ENCODE results near the gene LMTK2.
A peak's percentile ranks its signal among the peaks of the same experiment; 100 is the strongest.

LMTK2 gene

GRCh38 chr7:98223351-98223897, 116.8 kb downstream of the LMTK2 start:
- TF ChIP-seq CTCF (IDR thresholded peaks at IDR 0.05; ENCODE audit: control insufficient read depth, extremely low read depth, insufficient read depth), result no peak
- no peak overlapping the region for H3K4me3 ChIP-seq (ENCODE audit: low read depth, low read length)
- no peak for DNase-seq (ENCODE audit: low read depth)

GRCh38 chr7:98223898-98224700, 117.4 kb downstream of the LMTK2 start:
- no peak overlapping the region for H3K4me3 ChIP-seq (ENCODE audit: low read depth, low read length)
- no peak for TF ChIP-seq CTCF (IDR thresholded peaks at IDR 0.05; ENCODE audit: control insufficient read depth, extremely low read depth, insufficient read depth)
- no peak for DNase-seq (ENCODE audit: low read depth)

- no peak for DNase-seq (ENCODE audit: low read depth)
- no peak for TF ChIP-seq CTCF (IDR thresholded peaks at IDR 0.05; ENCODE audit: control insufficient read depth, extremely low read depth, insufficient read depth)
- H3K4me3 ChIP-seq (ENCODE audit: low read depth, low read length), result no peak overlapping the region
These were observed 118.1 kb downstream of the LMTK2 start for GRCh38 chr7:98224701-98225181.

- TF ChIP-seq CTCF (IDR thresholded peaks at IDR 0.05; ENCODE audit: control insufficient read depth, extremely low read depth, insufficient read depth), result no peak
- DNase-seq (ENCODE audit: low read depth), result peak; percentile 82
- no peak overlapping the region for H3K4me3 ChIP-seq (ENCODE audit: low read depth, low read length)
These were observed 119.4 kb downstream of the LMTK2 start for GRCh38 chr7:98225913-98226614.

- no peak for DNase-seq (ENCODE audit: low read depth)
- TF ChIP-seq CTCF (IDR thresholded peaks at IDR 0.05; ENCODE audit: control insufficient read depth, extremely low read depth, insufficient read depth), result no peak
- no peak overlapping the region for H3K4me3 ChIP-seq (ENCODE audit: low read depth, low read length)
These were observed 121.3 kb downstream of the LMTK2 start for GRCh38 chr7:98227939-98228338.

GRCh38 chr7:98228801-98229200, 122.1 kb downstream of the LMTK2 start:
- DNase-seq (ENCODE audit: low read depth), result no peak
- no peak overlapping the region for H3K4me3 ChIP-seq (ENCODE audit: low read depth, low read length)
- TF ChIP-seq CTCF (IDR thresholded peaks at IDR 0.05; ENCODE audit: control insufficient read depth, extremely low read depth, insufficient read depth), result no peak
